Parietal lobe (tissue), 1 donor: ENCODE data around the gene CSTF2T. TPM values are rescaled to one million over a fixed set of nuclear protein-coding genes. Genes with fewer than 3 reads are reported as not detected.

Experiments
- total RNA-seq: library from RNA; depleted of rRNA; stranded (reverse); fragments of >200 nt; gene quantifications from one replicate; pipeline ENCODE4 v1.2.3, GENCODE V29; 2014

CSTF2T gene, protein sequence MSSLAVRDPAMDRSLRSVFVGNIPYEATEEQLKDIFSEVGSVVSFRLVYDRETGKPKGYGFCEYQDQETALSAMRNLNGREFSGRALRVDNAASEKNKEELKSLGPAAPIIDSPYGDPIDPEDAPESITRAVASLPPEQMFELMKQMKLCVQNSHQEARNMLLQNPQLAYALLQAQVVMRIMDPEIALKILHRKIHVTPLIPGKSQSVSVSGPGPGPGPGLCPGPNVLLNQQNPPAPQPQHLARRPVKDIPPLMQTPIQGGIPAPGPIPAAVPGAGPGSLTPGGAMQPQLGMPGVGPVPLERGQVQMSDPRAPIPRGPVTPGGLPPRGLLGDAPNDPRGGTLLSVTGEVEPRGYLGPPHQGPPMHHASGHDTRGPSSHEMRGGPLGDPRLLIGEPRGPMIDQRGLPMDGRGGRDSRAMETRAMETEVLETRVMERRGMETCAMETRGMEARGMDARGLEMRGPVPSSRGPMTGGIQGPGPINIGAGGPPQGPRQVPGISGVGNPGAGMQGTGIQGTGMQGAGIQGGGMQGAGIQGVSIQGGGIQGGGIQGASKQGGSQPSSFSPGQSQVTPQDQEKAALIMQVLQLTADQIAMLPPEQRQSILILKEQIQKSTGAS
- total RNA-seq: 29.1 TPM

GRCh38 chr10:51699475-51700227, at the start of gene CSTF2T:
Gene CSTF2T, minus strand, starts transcription at chr10:51699595. Its CDS starts 46 bp downstream, at chr10:51699549.

